Measurements from ENCODE around the gene ATP13A1. TPM values are rescaled to one million over a fixed set of nuclear protein-coding genes. Genes with fewer than 3 reads are reported as not detected.

The ATP13A1 gene
- total RNA-seq, 1 experiment from 2014 or later, result 73.7 TPM

DNA sequence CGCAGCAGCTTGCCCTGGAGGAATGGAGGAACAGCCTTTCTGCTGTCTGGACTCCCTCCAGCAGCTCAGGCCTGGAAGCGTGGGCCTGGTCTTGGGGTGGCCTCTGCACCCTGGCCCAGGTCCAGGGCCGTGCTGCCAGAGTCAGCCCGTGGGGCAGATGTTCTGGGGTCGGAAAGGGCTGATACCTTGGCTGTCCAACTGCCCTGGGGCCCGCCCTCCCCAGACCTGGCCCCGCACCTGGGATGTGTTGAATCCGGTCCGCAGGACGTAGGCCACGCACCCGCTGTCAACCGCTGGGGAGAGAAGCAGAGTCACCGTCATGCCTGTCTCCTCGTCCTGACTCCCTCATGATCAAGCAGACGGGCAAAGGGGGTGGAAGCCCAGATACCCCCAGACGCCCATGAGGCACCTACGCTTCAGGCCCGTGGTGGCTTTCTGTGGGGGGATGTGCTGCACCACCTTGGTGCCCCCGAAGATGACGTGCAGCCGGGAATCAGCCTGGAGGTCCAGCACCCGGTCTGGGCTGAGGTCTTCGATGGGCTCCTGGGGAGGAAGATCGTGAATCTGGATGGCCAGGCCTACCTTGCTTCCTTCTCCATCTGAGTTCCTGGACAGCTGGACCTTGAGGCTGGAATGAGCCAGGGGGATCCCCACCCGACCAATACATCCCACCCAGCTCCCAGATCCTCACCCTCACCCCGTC is 7.7 kb downstream of the ATP13A1 start:
- CTCF ChIA-PET, result no interaction called here
- Histone ChIP-seq H3K27ac (ENCODE audit: low read depth, low read length) (no peak overlapping the region), H3K79me2 (ENCODE audit: insufficient read depth, low read length) (peaks cover 16% of the 10 kb centered on the region), H3K9me3 (ENCODE audit: control insufficient read depth in 1 of 2, insufficient read depth in 1 of 2, low read depth in 1 of 2, low read length in 2 of 2) (no peaks in the 10 kb centered on the region), H3K9ac (ENCODE audit: low read length) (no peak overlapping the region), H3K4me3 (replicated peaks in 1 of 2; ENCODE audit: low read depth in 1 of 2, low read length in 2 of 2) (no peak overlapping the region), H2AFZ (ENCODE audit: low read depth, low read length, poor library complexity, severe bottlenecking) (no peak overlapping the region), H3K9me2 (ENCODE audit: insufficient read depth) (no peaks in the 10 kb centered on the region), H3K4me2 (ENCODE audit: low read length) (no peak overlapping the region), H3K4me1 (ENCODE audit: control insufficient read depth in 1 of 2, insufficient read depth in 2 of 2, low read length in 2 of 2) (peaks cover 0 to 9% of the 10 kb centered on the region in 2 experiments; a peak in 1 of 4 replicates), H4K20me1 (ENCODE audit: insufficient read depth) (no peaks in the 10 kb centered on the region), H3K36me3 (ENCODE audit: control insufficient read depth in 1 of 2, insufficient read depth in 2 of 2, low read length in 2 of 2) (peaks cover 56 to 61% of the 10 kb centered on the region in 2 experiments), H3K27me3 (ENCODE audit: insufficient read depth, low read length) (no peaks in the 10 kb centered on the region)
- intact Hi-C loops (cut with micrococcal nuclease), result no loop called here
- RAD21 ChIA-PET (ENCODE audit: low non-redundant PET in 1 of 2, low total read pairs in 2 of 2, uncharacterized antibody in 2 of 2, unreplicated experiment in 2 of 2), result no interaction called here
- TF ChIP-seq ATF3 (IDR thresholded peaks at IDR 0.05) (no peak), REST (IDR thresholded peaks at IDR 0.05; ENCODE audit: low read depth) (no peak), EZH2phosphoT487 (IDR thresholded peaks at IDR 0.05; ENCODE audit: borderline replicate concordance) (no peak), SRF (IDR thresholded peaks at IDR 0.05; ENCODE audit: low read depth) (no peak), ELF1 (IDR thresholded peaks at IDR 0.05; ENCODE audit: borderline replicate concordance, low read depth) (no peak)
- POLR2A ChIA-PET, result no interaction called here
- BruUV-seq (replicated peaks), result no TSS peak
- DNase-seq (ENCODE audit: low read depth, low spot score), result no peak
- no peak for ATAC-seq

Data from HCT116 (cell line).